ENCODE data around the gene STMP1. TPM values are rescaled to one million over a fixed set of nuclear protein-coding genes. Genes with fewer than 3 reads are reported as not detected.
A peak's percentile ranks its signal among the peaks of the same experiment; 100 is the strongest.

Gene STMP1
- polyA plus RNA-seq (2011; rRNA removed): 30.1 and 35.5 TPM in 2 replicates
- 12.3 TPM in 2 replicates for polyA plus RNA-seq (2012; cell fraction: cytosol; rRNA removed)
- 2.6 and 5.4 TPM in 2 replicates for polyA plus RNA-seq (2012; cell fraction: nucleus; rRNA removed)
- polyA plus RNA-seq (2017; fragmentation: RNase III; extraction: RNeasy Plus Mini Kit Qiagen cat#74134 plus additional on column Dnase treatment): 25.2 to 33.0 TPM (median 32.1 TPM) in 3 replicates
- 7.2 and 7.6 TPM in 2 replicates for polyA minus RNA-seq (2011; rRNA and poly(A)+ RNA removed)

DNA sequence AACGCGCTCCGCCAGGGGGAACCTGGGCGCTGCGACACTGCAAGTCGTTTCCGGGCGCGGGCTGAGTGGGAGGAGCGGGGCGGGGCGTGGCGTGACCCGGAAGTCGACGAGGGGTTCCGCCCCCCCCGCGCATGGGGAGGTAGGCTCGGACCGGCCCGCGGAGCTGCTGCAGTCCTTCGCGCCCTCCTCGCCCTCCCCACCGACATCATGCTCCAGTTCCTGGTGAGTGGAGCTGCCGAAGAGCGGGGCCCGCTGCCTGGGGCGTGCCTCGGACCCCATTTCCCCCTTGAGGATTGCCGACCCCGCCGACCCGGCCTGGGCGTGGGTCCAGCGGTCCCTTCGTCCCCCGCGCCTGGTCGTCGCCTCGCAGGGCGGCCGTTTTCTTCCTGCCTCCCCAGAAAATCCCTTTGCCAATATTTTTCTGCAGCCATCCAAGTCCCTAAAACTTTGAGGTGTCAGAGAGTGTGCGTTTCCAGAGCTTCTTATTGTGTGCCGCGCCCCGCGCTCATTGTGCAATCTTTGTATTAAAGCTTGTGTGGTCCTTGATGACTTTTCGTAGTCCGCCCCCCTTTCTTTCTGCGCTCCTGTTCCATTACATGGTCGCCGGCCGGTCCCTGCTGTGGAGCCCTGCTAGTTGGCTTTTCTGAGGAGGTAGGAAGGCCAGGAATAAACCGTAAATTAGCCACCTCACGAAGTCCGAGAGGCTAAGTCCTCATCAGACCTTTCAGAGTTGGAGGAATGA lies at the start of gene STMP1:
STMP1 (plus strand) TSS at position 142 of the 742 bp plus-strand sequence.
- Histone ChIP-seq H3K4me2 (peak within 1 kb of the TSS; percentile 81), H3K27ac (peak within 1 kb of the TSS; percentile 91 to 93), H3K4me1 (peaks cover 17% of the 10 kb centered on the region; the same call in 2 of the 3 replicates), H3K4me3 (peak within 1 kb of the TSS; percentile 85), H3K9me3 (no peaks in the 10 kb centered on the region)
- ATAC-seq (peak; percentile 94 to 95), DNase-seq (ENCODE audit: low read depth in 1 of 2, low spot score in 1 of 2) (peak; percentile 88 to 97), FAIRE-seq (no peak)
- ChIA-PET POLR2A (interaction anchor here (0.5 to 2.4 kb wide), 9 partner anchors 10 to 388 kb away, joined by 3 to 17 read pairs (median 5); partner anchors contain the start of gene MTPN), CTCF (interaction anchor here (0.6 to 5.9 kb wide), 17 partner anchors 10 to 559 kb away, joined by 3 to 38 read pairs (median 3); no protein-coding TSS in a partner anchor)
- under 1% methylated on average over 35 of the region's 60 CpGs for WGBS (ENCODE audit: missing lambda C conversion rate)
- TF ChIP-seq POLR2A (IDR thresholded peaks at IDR 0.05; ENCODE audit: low read length): peak; percentile 96
- TF ChIP-seq TFCP2L1 (CRISPR knock-in tag; IDR thresholded peaks at IDR 0.05): peak; percentile 68; the same call in 1 of the 2 replicates
- TF ChIP-seq MAFK (IDR thresholded peaks at IDR 0.05; ENCODE audit: partially characterized antibody): no peak
- TF ChIP-seq MAX (IDR thresholded peaks at IDR 0.05): peak; percentile 96
- TF ChIP-seq HEYL (CRISPR knock-in tag; IDR thresholded peaks at IDR 0.05): no peak
- peak; percentile 81; the same call in 2 of the 3 replicates for TF ChIP-seq BCL3 (IDR thresholded peaks at IDR 0.05)
- TF ChIP-seq KDM5A (IDR thresholded peaks at IDR 0.05): peak; percentile 60
- 0 out of 2 replicates have a peak, but pooled peaks have one; percentile 13 for TF ChIP-seq TP53 (CRISPR knock-in tag; IDR thresholded peaks at IDR 0.05)
- TF ChIP-seq RAD21 (conservative IDR thresholded peaks at IDR 0.05 in 1 of 2, IDR thresholded peaks at IDR 0.05 in 1 of 2): peak; percentile 25 to 50; a peak in 3 of 5 replicates
- TF ChIP-seq E2F6 (IDR thresholded peaks at IDR 0.05; ENCODE audit: borderline replicate concordance, low read depth): no peak; the same call in 1 of the 2 replicates
- no peak for TF ChIP-seq FOSL2 (IDR thresholded peaks at IDR 0.05)
- TF ChIP-seq FOSL2 (CRISPR knock-in tag; IDR thresholded peaks at IDR 0.05): no peak; the same call in 1 of the 2 replicates
- peak; percentile 79 for TF ChIP-seq PHF8 (IDR thresholded peaks at IDR 0.05; ENCODE audit: borderline replicate concordance, low read depth)
- peak; percentile 68 to 95; a peak in 4 of 5 replicates for TF ChIP-seq JUN (IDR thresholded peaks at IDR 0.05)
- TF ChIP-seq EHF (CRISPR knock-in tag; IDR thresholded peaks at IDR 0.05): no peak
- TF ChIP-seq MYC (IDR thresholded peaks at IDR 0.05; ENCODE audit: borderline replicate concordance, low read length): peak; percentile 88; the same call in 1 of the 2 replicates
- no peak for TF ChIP-seq BHLHE40 (IDR thresholded peaks at IDR 0.05; ENCODE audit: low read depth, low read length)
- TF ChIP-seq GATA3 (IDR thresholded peaks at IDR 0.05; ENCODE audit: borderline replicate concordance): peak; percentile 21; the same call in 1 of the 2 replicates
- no peak for TF ChIP-seq HDAC2 (IDR thresholded peaks at IDR 0.05)
- no peak for TF ChIP-seq CBX2 (IDR thresholded peaks at IDR 0.05; ENCODE audit: borderline replicate concordance, low read depth)
- TF ChIP-seq CEBPB (IDR thresholded peaks at IDR 0.05): peak; percentile 80 to 86
- TF ChIP-seq, protein P1, sequence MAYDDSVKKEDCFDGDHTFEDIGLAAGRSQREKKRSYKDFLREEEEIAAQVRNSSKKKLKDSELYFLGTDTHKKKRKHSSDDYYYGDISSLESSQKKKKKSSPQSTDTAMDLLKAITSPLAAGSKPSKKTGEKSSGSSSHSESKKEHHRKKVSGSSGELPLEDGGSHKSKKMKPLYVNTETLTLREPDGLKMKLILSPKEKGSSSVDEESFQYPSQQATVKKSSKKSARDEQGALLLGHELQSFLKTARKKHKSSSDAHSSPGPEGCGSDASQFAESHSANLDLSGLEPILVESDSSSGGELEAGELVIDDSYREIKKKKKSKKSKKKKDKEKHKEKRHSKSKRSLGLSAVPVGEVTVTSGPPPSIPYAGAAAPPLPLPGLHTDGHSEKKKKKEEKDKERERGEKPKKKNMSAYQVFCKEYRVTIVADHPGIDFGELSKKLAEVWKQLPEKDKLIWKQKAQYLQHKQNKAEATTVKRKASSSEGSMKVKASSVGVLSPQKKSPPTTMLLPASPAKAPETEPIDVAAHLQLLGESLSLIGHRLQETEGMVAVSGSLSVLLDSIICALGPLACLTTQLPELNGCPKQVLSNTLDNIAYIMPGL (CRISPR knock-in tag; IDR thresholded peaks at IDR 0.05; ENCODE audit: borderline replicate concordance): no peak
- peak; percentile 52; the same call in 2 of the 3 replicates for TF ChIP-seq SMC3 (IDR thresholded peaks at IDR 0.05)
- TF ChIP-seq, protein P2, sequence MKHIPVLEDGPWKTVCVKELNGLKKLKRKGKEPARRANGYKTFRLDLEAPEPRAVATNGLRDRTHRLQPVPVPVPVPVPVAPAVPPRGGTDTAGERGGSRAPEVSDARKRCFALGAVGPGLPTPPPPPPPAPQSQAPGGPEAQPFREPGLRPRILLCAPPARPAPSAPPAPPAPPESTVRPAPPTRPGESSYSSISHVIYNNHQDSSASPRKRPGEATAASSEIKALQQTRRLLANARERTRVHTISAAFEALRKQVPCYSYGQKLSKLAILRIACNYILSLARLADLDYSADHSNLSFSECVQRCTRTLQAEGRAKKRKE (CRISPR knock-in tag; IDR thresholded peaks at IDR 0.05; ENCODE audit: low read depth): no peak
- TF ChIP-seq, protein P3, sequence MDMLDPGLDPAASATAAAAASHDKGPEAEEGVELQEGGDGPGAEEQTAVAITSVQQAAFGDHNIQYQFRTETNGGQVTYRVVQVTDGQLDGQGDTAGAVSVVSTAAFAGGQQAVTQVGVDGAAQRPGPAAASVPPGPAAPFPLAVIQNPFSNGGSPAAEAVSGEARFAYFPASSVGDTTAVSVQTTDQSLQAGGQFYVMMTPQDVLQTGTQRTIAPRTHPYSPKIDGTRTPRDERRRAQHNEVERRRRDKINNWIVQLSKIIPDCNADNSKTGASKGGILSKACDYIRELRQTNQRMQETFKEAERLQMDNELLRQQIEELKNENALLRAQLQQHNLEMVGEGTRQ (IDR thresholded peaks at IDR 0.05): 0 out of 2 replicates have a peak, but pooled peaks have one; percentile 1
- TF ChIP-seq ESRRA (IDR thresholded peaks at IDR 0.05; ENCODE audit: borderline replicate concordance, low read length): no peak; the same call in 1 of the 2 replicates
- no peak for TF ChIP-seq PBX3 (IDR thresholded peaks at IDR 0.05)

Data from A549 (cell line).